Measurements from ENCODE around the gene HDDC3.
"Not testable (repeated sequence)": the region's sequence is repeated elsewhere in the genome, so short reads cannot be mapped to it uniquely, and the experiment has no call there.

HDDC3 gene

GRCh38 chr15:90929246-90930019 is 2.9 kb downstream of the HDDC3 start:
- no peak for DNase-seq

GRCh38 chr15:90928106-90928505 is 4.2 kb downstream of the HDDC3 start:
- not testable (repeated sequence) for DNase-seq

GRCh38 chr15:90926766-90927165 is 5.6 kb downstream of the HDDC3 start:
- DNase-seq, result not testable (repeated sequence)

- no peak for DNase-seq
Measured at GRCh38 chr15:90924375-90924774, 8.0 kb downstream of the HDDC3 start.

GRCh38 chr15:90922712-90923322 is 9.5 kb downstream of the HDDC3 start:
- DNase-seq, result not testable (repeated sequence)

- DNase-seq, result no peak
Measured at GRCh38 chr15:90921887-90922286, 10.5 kb downstream of the HDDC3 start.

GRCh38 chr15:90918835-90919234 is 13.5 kb downstream of the HDDC3 start:
- DNase-seq, result no peak

- DNase-seq, result no peak
Measured at GRCh38 chr15:90918034-90918788, 14.1 kb downstream of the HDDC3 start.

- DNase-seq, result no peak
Measured at GRCh38 chr15:90917569-90917968, 14.8 kb downstream of the HDDC3 start.

- DNase-seq, result no peak
Measured at GRCh38 chr15:90916461-90916860, 15.9 kb downstream of the HDDC3 start.

GRCh38 chr15:90915808-90916440 is 16.4 kb downstream of the HDDC3 start:
- no peak for DNase-seq

GRCh38 chr15:90915216-90915807 is 17.0 kb downstream of the HDDC3 start:
- no peak for DNase-seq

GRCh38 chr15:90914305-90915080 is 17.9 kb downstream of the HDDC3 start:
- no peak for DNase-seq

- DNase-seq, result no peak
Measured at GRCh38 chr15:90913398-90913944, 18.9 kb downstream of the HDDC3 start.

GRCh38 chr15:90912770-90913075 is 19.6 kb downstream of the HDDC3 start:
- DNase-seq, result no peak

GRCh38 chr15:90911906-90912769 is 20.2 kb downstream of the HDDC3 start:
- DNase-seq, result no peak

- no peak for DNase-seq
Measured at GRCh38 chr15:90911302-90911623, 21.1 kb downstream of the HDDC3 start.

- no peak for DNase-seq
Measured at GRCh38 chr15:90910441-90911301, 21.7 kb downstream of the HDDC3 start.

GRCh38 chr15:90909976-90910375 is 22.4 kb downstream of the HDDC3 start:
- DNase-seq, result no peak

- not testable (repeated sequence) for DNase-seq
Measured at GRCh38 chr15:90909449-90909848, 22.9 kb downstream of the HDDC3 start.
